Measurements from ENCODE around the gene CAST.

Gene CAST

GRCh38 chr5:96790961-96791504 lies 128.9 kb downstream of the CAST start:
- TF ChIP-seq GATA2 (IDR thresholded peaks at IDR 0.05; ENCODE audit: low read depth, low read length) = no peak
- TF ChIP-seq GATA3 (IDR thresholded peaks at IDR 0.05; ENCODE audit: low read depth, low read length) = no peak

- TF ChIP-seq GATA2 (IDR thresholded peaks at IDR 0.05; ENCODE audit: low read depth, low read length) (no peak), GATA3 (IDR thresholded peaks at IDR 0.05; ENCODE audit: low read depth, low read length) (no peak)
Observed at GRCh38 chr5:96794757-96795156, 132.6 kb downstream of the CAST start.

DNA sequence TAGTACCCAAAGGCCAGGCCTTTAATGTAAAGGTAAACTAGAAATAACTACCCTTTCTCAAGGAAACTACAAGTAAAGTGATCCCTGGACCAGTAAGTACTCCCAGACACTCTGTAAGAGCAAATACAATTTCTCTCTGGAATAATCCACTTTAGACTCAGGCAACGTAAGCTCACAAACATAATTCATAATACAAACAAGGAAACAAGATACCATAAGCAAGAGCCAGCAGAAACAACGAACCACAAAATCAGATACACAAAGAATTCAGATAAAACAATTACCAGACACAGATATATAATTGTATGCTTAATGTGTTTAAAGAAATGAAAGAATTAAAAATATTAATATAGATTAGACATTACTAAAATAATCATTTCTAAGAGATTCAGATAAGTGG lies 133.4 kb downstream of the CAST start:
- TF ChIP-seq GATA3 (IDR thresholded peaks at IDR 0.05; ENCODE audit: low read depth, low read length) (no peak), GATA2 (IDR thresholded peaks at IDR 0.05; ENCODE audit: low read depth, low read length) (no peak)

GRCh38 chr5:96796434-96796833 lies 134.3 kb downstream of the CAST start:
- TF ChIP-seq GATA3 (IDR thresholded peaks at IDR 0.05; ENCODE audit: low read depth, low read length) (no peak), GATA2 (IDR thresholded peaks at IDR 0.05; ENCODE audit: low read depth, low read length) (no peak)

DNA sequence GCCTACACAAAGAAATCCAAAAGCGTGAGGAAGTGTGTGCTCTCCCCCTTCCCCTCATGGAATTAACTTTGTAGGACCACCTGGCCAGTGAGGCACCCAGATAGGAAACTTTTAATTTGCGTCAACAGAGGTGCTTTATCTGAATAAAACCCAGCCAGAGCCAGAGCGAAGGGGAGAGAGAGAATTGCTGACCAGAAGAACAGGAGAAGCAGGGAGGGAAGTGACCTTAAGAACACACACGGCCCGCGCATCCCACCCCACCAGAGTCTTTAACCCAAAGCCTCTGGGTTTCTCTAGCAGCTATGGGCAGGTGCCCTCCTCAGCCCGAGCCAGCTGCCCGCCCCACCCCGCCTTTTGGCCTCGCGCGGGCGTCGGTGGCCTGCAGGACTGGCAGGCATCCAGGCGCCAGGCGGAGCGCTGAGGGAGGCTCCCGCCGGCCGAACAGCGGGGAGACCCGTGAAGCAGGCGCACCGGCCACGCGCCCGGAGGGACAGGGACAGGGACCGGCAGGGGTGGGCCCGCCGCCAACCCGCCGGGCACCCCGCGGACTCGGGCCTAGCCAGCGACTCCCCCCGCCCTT lies 145.0 kb downstream of the CAST start:
- TF ChIP-seq GATA2 (IDR thresholded peaks at IDR 0.05; ENCODE audit: low read depth, low read length) = no peak
- TF ChIP-seq GATA3 (IDR thresholded peaks at IDR 0.05; ENCODE audit: low read depth, low read length) = no peak

GRCh38 chr5:96808541-96808828 lies 146.3 kb downstream of the CAST start:
- TF ChIP-seq GATA3 (IDR thresholded peaks at IDR 0.05; ENCODE audit: low read depth, low read length) = no peak
- TF ChIP-seq GATA2 (IDR thresholded peaks at IDR 0.05; ENCODE audit: low read depth, low read length) = no peak

GRCh38 chr5:96808868-96809558 lies 146.8 kb downstream of the CAST start:
- TF ChIP-seq GATA3 (IDR thresholded peaks at IDR 0.05; ENCODE audit: low read depth, low read length) = no peak
- no peak for TF ChIP-seq GATA2 (IDR thresholded peaks at IDR 0.05; ENCODE audit: low read depth, low read length)

- TF ChIP-seq GATA2 (IDR thresholded peaks at IDR 0.05; ENCODE audit: low read depth, low read length) (no peak), GATA3 (IDR thresholded peaks at IDR 0.05; ENCODE audit: low read depth, low read length) (no peak)
Observed at GRCh38 chr5:96809921-96810320, 147.7 kb downstream of the CAST start.

- no peak for TF ChIP-seq GATA3 (IDR thresholded peaks at IDR 0.05; ENCODE audit: low read depth, low read length)
- TF ChIP-seq GATA2 (IDR thresholded peaks at IDR 0.05; ENCODE audit: low read depth, low read length) = no peak
Observed at GRCh38 chr5:96812851-96813250, 150.7 kb downstream of the CAST start.

- no peak for TF ChIP-seq GATA3 (IDR thresholded peaks at IDR 0.05; ENCODE audit: low read depth, low read length)
- no peak for TF ChIP-seq GATA2 (IDR thresholded peaks at IDR 0.05; ENCODE audit: low read depth, low read length)
Observed at GRCh38 chr5:96814041-96814440, 151.9 kb downstream of the CAST start.

DNA sequence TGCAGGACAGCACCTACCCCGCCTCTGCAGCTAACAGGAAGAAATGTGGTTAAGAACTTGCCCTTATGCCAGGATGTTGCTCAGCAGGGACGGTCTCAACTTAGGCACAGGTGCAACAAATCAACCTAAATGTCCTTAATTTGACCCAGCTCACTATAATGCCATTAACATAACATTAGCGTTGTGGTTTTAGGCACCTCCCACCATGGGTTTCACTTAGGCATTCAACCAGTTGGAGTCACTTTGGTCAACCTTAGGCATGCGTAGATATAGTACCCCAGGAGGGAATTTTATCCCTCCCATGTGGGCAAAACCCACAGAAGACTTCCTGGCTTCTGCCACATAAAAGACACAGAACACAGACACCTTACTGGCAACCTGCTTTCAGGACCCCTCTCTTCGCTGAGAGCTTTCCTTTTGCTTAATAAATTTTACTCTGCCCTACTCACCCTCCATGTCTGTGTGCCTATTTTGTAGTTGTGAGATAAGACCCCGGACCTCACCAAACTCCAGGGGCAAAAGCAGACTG lies 154.3 kb downstream of the CAST start:
- no peak for TF ChIP-seq GATA3 (IDR thresholded peaks at IDR 0.05; ENCODE audit: low read depth, low read length)
- no peak for TF ChIP-seq GATA2 (IDR thresholded peaks at IDR 0.05; ENCODE audit: low read depth, low read length)

GRCh38 chr5:96816991-96817390 lies 154.8 kb downstream of the CAST start:
- no peak for TF ChIP-seq GATA3 (IDR thresholded peaks at IDR 0.05; ENCODE audit: low read depth, low read length)
- TF ChIP-seq GATA2 (IDR thresholded peaks at IDR 0.05; ENCODE audit: low read depth, low read length) = no peak

- TF ChIP-seq GATA2 (IDR thresholded peaks at IDR 0.05; ENCODE audit: low read depth, low read length) = no peak
- TF ChIP-seq GATA3 (IDR thresholded peaks at IDR 0.05; ENCODE audit: low read depth, low read length) = no peak
Observed at GRCh38 chr5:96817506-96817905, 155.3 kb downstream of the CAST start.

DNA sequence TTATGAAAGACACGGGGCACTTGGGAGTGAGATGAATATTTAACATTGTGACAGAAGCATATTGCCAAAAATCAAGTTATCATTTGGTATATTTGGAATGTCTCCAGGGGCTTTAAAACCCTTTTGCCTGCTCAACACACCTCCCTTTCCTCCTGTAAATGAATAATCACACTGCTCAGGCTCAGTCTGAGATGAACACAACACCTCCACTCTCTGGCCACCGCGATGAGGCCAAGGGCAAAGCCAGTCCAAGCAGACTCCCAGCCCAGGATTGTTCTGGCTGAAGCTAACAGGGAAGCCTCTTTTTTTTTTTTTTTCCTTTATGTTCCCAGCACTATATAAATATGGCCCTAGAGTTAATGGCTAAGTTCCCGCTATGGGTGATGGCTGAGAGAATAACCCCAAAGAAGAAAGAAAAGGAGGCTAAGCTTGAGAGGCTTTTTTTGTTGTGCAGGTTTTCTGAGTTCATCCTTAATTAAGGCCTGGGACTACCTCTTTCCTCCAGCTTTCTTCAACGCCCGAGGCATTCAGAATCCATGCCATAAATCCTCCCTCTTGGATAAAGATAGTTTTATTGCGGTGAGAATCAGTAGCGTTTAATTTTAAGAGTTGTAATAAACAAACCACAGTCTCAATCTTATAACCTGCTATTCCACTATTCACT lies 156.1 kb downstream of the CAST start:
- TF ChIP-seq GATA3 (IDR thresholded peaks at IDR 0.05; ENCODE audit: low read depth, low read length) (no peak), GATA2 (IDR thresholded peaks at IDR 0.05; ENCODE audit: low read depth, low read length) (no peak)

GRCh38 chr5:96819806-96820205 lies 157.6 kb downstream of the CAST start:
- TF ChIP-seq GATA2 (IDR thresholded peaks at IDR 0.05; ENCODE audit: low read depth, low read length) (no peak), GATA3 (IDR thresholded peaks at IDR 0.05; ENCODE audit: low read depth, low read length) (no peak)

All from SH-SY5Y (cell line).